ENCODE measurements around the gene KCNG2.

DNA sequence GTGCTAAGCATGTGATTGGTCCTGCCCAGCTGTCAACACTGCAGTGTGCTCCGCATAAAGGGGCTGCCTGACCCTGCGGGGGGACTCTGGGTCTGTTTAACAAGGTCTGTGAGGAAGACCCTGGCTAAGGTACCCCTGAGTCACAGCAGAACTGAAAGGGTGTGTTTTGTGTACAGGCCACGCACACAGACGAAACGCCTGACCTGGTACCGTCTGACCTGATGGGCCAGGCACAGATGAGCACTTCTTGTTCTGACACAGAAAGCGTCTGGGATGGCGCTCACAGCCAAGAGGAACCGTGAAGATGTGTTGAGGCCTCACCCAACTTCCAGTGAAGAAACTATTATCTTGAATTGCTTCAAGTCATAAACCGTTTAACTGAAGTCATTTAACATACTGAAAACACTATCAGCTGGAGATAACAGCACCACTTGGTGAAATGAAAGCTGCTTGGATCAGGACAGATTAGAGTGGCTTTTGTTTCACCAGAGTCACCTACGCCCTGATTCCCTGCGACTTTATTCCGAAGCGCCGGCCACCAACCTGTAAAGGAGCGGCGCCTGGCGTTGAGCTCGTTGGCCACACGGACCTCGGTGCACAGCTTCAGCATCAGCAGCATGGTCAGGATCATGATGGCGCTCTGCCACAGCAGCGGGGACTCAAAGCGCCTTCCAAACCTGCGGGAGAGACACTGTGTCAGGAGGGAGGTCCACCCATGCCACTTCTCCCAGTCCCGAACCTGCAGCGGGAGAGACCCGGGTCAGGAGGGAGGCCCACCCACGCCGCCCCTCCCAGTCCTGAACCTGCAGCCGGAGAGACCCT, 145.3 kb downstream of the KCNG2 start:
- no peak for TF ChIP-seq CTCF (IDR thresholded peaks at IDR 0.05)
- no peak for TF ChIP-seq POLR2A (IDR thresholded peaks at IDR 0.05)
